AG10803 (cell line): Measurements from ENCODE around the gene TNFAIP8.

ENCODE experiments used
- DNase-seq: peaks from one replicate; pipeline ENCODE4 v3.0.0; 2010; ENCODE audit warnings: low read depth
- H3K4me3 ChIP-seq: 2 replicates; pipeline ENCODE4 v1.5.1; 2011; ENCODE audit warnings: mild to moderate bottlenecking, low read length, control low read depth
- CTCF ChIP-seq: conservative IDR thresholded peaks from 2 replicates; pipeline ENCODE4 v1.5.1; 2011; ENCODE audit warnings: mild to moderate bottlenecking, low read length, control low read depth, inconsistent platforms

Gene TNFAIP8

GRCh38 chr5:119360905-119361593 lies 5.2 kb downstream of the TNFAIP8 start:
- no peak overlapping the region for H3K4me3 ChIP-seq
- peak; percentile 71 for DNase-seq
- TF ChIP-seq CTCF = no peak

- DNase-seq = no peak
- no peak overlapping the region for H3K4me3 ChIP-seq
Measured at GRCh38 chr5:119361594-119362125, 5.8 kb downstream of the TNFAIP8 start.

GRCh38 chr5:119362714-119363113 lies 6.9 kb downstream of the TNFAIP8 start:
- no peak overlapping the region for H3K4me3 ChIP-seq
- no peak for TF ChIP-seq CTCF
- no peak for DNase-seq

More at GRCh38 chr5:119361594-119362125, 5.8 kb downstream of the TNFAIP8 start:
- TF ChIP-seq CTCF = no peak

- no peak for DNase-seq
- H3K4me3 ChIP-seq = no peak overlapping the region
- no peak for TF ChIP-seq CTCF
Measured at GRCh38 chr5:119363271-119363670, 7.5 kb downstream of the TNFAIP8 start.

GRCh38 chr5:119363936-119364335 lies 8.1 kb downstream of the TNFAIP8 start:
- no peak for DNase-seq
- no peak overlapping the region for H3K4me3 ChIP-seq
- TF ChIP-seq CTCF = no peak

- peak; percentile 55 for DNase-seq
- no peak for TF ChIP-seq CTCF
- no peak overlapping the region for H3K4me3 ChIP-seq
Measured at GRCh38 chr5:119365847-119366539, 10.2 kb downstream of the TNFAIP8 start.

- TF ChIP-seq CTCF = no peak
- H3K4me3 ChIP-seq = no peak overlapping the region
- no peak for DNase-seq
Measured at GRCh38 chr5:119366540-119366881, 10.7 kb downstream of the TNFAIP8 start.
